Measurements from ENCODE around the gene GABRD.
A peak's percentile ranks its signal among the peaks of the same experiment; 100 is the strongest.

The GABRD gene

DNA sequence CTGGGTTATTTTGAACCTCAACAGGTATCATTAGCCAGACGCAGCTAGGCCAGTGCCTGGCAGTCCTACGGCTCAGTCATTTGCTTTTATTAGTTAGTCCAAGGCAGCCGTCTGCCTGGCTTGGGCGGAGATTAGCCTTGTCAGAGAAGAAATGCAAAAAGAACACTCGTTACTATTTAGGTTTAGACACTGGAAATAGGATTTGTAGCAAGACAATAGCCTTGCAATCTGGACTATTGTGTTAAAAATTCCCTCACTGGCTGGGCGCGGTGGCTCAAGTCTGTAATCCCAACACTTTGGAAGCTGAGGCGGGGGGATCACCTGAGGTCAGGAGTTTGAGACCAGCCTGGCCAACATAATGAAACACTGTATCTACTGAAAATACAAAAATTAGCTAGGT, 20.1 kb downstream of the GABRD start:
- no peak for DNase-seq

DNA sequence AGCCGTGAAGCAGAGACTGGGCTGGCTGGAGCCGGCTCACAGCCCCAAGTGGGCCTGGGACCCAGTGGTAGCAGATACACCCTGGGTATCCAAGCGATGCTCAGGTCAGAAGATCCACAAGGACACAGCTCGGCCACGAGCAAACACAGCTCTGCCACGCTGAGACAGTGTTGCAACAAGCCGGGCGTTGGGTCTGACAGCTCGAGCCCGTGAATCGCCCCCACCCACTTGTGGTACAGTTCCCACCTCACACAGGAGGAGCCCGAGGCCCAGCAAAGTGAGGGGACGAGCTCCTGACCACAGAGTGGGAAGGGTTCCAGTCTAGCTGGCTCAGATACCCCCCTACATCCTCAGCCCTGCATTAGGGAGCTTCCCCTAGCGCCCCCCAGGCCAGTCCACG, 22.2 kb downstream of the GABRD start:
- DNase-seq, result no peak

- DNase-seq, result no peak
Measured at GRCh38 chr1:2041887-2042286, 22.7 kb downstream of the GABRD start.

GRCh38 chr1:2042830-2043773, 24.0 kb downstream of the GABRD start:
- no peak for DNase-seq

DNA sequence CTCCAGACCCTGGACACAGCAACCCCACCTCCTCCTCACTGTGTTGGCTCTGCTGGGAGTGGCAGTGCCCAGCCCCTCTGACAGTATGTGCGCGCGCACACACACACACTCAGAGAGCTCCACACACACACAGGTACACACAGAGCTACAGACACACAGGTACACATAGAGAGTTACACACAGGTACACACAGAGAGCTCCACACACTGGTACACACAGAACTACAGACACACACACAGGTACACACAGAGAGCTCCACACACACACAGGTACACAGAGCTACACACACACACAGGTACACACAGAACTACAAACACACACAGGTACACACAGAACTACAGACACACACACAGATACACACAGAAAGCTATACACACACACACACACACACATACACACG, 24.7 kb downstream of the GABRD start:
- DNase-seq, result no peak

DNA sequence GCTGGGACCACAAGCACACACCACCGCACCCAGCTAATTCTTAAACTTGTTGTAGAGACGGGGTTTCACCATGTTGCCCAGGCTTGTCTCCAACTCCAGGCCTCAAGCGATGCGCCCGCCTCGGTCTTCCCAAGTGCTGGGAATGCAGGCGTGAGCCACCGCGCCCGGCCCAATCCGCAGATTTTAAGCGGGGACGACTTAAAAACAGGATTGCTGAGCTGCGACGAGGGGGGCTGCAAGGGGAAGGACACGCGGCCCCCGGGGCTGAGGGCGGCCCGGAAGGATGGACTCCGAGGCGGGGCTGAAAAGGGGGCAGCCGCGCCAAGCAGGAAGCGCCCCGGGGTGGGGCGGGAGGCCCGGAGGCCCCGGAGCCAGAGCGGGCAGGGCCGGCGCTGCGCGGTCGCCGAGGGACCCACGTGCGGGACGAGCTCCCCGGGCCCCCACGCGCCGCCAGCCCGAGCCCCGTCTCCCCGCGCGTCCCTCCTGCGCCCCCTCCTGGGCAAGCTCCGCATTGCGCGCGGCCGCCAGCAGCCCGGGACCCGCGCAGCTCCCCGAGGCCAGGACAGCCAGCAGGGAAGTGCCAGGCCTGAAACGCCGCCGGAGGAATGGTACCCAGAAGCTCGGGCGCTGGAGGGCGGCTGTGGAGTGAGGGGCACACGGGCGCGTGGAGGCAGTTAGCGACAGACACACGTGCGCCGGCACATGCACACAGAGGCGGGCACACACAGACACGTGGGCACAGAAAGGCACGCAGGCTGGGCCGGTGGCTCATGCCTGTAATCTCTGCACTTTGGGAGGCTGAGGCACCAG, 25.6 kb downstream of the GABRD start:
- peak; percentile 47 for DNase-seq

DNA sequence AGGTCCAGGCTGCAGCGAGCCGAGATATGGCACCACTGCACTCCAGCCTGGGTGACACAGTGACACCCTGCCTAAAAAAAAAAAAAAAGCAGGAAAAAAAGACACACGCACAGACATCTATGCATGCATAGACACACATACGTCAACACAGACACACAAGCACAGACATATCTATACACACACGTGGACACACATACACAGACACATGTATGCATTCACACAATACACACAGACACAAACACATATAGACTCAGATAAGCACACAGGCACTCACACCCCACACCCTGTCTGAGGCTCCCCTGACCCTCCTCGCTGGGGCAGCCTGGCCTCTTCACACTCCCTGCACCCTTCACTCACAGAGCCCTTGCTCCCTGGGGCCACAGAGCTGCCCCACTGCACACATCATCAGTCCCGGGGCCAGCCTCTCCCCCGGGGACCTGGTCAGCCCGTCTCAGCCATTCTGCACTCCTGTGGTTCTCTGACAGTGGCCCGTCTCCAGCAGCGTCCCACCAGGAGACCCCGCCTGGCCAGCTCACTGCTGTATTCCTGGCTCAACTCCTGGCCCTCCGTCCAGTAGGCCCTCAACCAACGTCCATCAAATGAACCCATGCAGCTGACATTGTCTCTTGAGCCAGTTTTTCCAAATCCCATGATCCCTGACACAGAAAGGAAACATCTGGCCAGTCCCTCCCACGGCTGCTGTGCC, 26.5 kb downstream of the GABRD start:
- DNase-seq, result no peak

GRCh38 chr1:2046174-2046917, 27.2 kb downstream of the GABRD start:
- DNase-seq, result no peak

DNA sequence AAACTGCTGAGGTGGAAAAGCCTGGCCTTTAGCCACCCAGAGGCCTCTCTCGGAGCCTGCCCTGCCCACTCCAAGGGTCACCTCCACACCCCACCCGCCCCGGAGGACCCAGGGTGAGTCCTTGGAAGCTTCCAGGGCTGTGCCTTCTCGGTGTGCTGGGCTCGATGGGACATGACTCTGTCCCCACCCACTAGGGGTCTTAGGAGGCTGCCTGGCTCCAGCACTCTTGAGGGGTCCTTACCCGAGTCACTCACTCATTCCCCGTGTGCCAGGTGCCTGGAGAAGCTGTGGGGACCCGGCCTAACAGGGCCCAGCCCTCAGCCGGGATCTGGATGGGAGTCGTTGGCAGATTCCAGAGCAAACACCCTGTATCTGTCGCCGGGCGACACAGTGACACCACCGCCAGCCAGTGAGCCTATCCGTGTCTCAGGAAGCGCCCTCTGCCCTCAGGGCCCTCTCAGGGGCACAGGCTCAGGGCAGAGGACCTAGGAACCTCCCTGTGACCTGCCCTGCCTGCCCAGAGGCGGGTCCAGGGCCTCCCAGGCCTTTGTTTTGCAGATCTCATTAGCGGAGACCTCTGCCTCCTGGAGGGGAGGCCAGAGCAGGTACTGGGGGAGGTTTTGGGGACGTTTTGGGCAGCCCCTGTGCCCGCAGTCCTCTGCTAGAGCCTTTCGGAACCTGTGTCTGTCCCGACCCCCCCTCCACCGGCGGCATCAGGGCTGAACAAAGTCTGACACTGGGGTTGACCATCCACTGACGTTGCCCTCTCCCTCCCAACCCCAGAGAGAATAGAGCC, 28.0 kb downstream of the GABRD start:
- DNase-seq, result no peak

GRCh38 chr1:2047749-2048729, 28.9 kb downstream of the GABRD start:
- DNase-seq, result no peak

- DNase-seq, result no peak
Measured at GRCh38 chr1:2049225-2049717, 30.1 kb downstream of the GABRD start.

GRCh38 chr1:2049718-2050431, 30.7 kb downstream of the GABRD start, which contains the start of gene PRKCZ:
PRKCZ (plus strand) TSS chr1:2050411; CDS start chr1:2050631, 220 bp downstream.
- no peak for DNase-seq

DNA sequence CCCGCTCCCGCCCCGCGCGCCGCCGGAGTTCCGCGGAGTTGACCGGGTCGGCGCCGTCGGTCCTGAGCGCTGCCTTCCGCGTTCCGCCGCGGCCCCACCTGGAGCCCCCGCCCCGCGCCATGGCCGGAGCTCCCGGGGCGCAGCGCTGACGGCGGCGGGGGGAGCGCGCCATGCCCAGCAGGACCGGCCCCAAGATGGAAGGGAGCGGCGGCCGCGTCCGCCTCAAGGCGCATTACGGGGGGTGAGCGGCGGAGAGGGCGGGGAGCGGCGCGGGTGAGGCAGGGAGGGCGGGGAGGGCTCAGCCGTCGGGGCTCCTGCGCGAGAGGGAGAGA, 31.3 kb downstream of the GABRD start:
- no peak for DNase-seq

- no peak for DNase-seq
Measured at GRCh38 chr1:2050793-2051682, 31.9 kb downstream of the GABRD start.

DNA sequence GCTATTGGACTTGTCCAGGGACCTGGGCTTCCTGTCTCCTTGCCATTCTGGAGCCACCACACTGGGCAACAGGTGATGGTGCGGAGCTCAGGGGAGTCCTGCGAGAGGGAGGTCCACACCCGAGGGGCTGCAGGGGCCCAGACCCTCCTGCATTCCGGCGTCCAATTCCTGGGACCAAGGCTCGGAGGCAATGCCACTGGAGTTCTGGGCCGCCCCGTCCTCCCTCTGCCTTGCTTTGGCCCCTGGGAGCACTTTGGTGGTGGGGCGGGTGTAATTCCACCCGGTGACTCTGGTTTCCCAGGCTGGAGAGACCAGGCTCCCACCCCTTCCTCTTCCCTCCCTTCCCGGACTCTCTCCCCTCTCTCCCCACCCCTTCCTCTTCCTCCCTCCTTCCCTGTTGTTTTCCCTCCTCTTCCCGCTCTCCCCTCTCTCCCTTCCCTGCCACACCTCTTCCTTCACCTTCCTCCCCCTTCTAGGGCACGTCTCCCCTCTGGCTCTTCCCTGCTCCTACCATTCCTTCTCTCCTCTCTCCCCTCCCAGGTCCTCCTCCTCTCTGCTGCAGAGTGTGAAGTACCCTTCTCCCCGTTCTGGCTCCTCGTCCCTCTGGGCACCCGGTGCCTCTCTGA, 33.0 kb downstream of the GABRD start:
- DNase-seq, result no peak

DNA sequence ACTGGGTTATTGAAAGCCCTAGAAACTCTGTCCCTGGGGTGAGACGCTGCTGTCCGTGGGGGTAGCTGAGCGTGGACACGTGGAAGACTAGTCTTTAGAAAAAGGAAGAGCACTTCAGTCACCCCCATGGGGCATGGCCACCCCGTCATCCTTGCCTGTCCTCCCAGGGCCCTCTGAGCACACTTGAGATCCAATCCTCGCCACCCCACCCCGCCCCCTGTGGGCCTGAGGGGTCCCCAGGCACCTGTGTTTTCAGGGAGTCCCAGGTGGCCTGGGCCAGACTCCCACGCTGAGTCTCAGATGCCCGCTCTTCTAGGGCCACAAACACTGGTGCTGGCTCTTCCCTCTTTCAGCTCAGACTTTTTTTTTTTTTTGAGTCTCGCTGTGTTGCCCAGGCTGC, 33.6 kb downstream of the GABRD start:
- no peak for DNase-seq

- DNase-seq, result no peak
Measured at GRCh38 chr1:2053217-2053616, 34.1 kb downstream of the GABRD start.

- DNase-seq, result no peak
Measured at GRCh38 chr1:2053784-2054376, 34.7 kb downstream of the GABRD start.
